Subcutaneous adipose tissue (tissue), 4 donors: ENCODE results near the gene CYP11A1. TPM values are rescaled to one million over a fixed set of nuclear protein-coding genes. Genes with fewer than 3 reads are reported as not detected.

Experiments used
- total RNA-seq, 4 donors: library from RNA; depleted of rRNA; stranded (reverse); fragments of >200 nt; gene quantifications; one replicate each; pipeline ENCODE4 v1.1.0, GENCODE V29; 2016
- TF ChIP-seq, protein P1 (sequence below): fragments of 450-650 bp; IDR thresholded peaks from one replicate; pipeline ENCODE4 v1.5.1; 2016; ENCODE audit warnings: low read depth, mild to moderate bottlenecking, control low read depth, antibody characterized with exemption, moderate library complexity

The CYP11A1 gene
- total RNA-seq, 4 donors from 2014 or later = 1.6 to 3.6 (median 2.5) TPM

DNA sequence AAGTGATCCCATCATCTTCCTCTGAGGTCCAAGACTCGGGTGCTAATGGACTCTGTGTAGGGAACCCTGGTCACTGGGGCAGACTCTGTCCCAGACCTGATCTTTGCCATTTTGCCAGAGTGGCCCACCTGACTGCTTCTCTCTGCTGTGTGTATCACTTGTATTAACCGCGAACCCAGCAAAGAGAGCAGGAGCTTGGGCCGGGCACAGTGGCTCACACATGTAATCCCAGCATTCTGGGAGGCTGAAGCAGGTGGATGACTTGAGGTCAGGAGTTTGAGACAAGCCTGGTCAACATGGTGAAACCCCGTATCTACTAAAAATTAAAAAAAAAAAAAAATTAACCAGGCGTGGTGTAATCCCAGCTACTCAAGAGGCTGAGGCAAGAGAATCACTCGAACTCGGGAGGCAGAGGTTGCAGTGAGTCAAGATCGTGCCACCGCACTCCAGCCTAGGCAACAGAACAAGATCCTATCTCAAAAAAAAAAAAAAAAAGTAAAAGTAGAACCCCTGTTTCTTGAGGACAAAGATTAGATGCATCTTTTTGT, 32.9 kb upstream of the CYP11A1 start:
- TF ChIP-seq, protein P1, sequence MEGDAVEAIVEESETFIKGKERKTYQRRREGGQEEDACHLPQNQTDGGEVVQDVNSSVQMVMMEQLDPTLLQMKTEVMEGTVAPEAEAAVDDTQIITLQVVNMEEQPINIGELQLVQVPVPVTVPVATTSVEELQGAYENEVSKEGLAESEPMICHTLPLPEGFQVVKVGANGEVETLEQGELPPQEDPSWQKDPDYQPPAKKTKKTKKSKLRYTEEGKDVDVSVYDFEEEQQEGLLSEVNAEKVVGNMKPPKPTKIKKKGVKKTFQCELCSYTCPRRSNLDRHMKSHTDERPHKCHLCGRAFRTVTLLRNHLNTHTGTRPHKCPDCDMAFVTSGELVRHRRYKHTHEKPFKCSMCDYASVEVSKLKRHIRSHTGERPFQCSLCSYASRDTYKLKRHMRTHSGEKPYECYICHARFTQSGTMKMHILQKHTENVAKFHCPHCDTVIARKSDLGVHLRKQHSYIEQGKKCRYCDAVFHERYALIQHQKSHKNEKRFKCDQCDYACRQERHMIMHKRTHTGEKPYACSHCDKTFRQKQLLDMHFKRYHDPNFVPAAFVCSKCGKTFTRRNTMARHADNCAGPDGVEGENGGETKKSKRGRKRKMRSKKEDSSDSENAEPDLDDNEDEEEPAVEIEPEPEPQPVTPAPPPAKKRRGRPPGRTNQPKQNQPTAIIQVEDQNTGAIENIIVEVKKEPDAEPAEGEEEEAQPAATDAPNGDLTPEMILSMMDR = no peak

DNA sequence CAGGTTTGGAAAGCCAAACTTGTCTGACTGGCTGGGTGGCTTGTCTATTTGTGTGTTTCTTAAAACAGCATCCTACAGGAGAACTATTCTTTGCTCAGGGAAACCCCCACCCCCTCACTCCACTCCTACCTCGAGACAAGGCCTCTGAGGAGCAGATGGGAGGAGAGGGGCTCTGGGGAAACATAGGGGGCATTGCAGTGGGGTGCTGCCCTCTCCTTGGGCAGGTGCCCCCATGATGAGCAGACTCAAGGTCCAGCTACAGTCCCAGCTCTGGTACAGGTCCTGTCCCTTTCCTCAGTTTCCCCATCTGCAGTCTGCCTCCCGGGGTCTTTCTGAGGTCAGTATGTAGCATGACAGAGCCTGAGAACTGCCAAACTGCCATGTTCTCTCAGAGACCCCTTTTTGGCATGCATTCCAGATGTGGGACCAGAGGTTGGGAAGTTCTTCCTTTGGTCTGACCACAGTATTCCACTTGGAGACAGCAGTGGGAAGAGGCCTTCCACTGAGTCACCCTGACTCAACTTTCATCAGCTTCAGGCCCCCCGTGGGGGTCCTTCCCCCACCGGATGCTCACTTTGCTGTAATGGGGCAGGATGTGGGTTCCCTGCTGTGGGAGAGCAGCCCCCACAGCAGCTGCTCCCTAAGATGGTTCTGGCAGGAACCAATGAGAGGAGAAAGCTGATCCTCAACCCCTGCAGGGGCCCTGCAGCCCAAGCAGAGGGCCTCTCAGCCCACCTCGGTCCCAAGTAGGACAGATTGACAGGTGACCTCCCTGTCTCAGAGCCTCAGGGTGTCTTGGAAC, 32.3 kb upstream of the CYP11A1 start:
- TF ChIP-seq, protein P1 = no peak

DNA sequence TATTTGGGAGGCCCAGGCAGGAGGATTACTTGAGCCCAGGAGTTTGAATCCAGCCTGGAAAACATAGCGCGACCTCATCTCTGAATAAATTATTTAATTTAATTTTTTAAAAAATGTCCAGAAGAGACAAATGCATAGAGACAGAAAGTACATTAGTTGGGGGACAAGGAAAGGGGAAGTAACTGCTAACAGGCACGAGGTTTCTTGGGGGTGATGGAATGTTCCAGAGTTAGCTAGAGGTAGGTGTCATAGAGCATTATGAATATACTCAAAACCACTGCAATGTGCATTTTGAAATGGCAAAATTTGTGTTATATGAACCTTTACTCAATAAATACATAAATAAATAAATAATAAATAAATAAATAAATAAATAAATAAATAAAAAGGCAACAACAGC, 31.7 kb upstream of the CYP11A1 start:
- TF ChIP-seq, protein P1 = no peak

DNA sequence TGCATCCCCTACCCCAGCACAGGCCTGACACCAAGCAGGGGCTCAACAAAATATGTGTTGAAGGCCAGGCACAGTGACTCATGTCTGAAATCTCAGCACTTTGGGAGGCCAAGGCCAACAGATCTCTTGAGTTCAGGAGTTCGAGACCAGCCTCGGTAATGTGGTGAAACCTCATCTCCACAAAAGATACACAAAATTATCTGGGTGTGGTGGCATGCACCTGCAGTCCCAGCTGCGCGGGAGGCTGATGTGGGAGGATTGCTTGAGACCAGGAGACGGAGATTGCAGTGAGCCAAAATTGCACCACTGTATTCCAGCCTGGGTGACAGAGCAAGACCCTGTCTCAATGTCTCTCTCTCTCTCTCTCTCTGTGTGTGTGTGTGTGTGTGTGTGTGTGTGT, 30.7 kb upstream of the CYP11A1 start:
- TF ChIP-seq, protein P1 = no peak

DNA sequence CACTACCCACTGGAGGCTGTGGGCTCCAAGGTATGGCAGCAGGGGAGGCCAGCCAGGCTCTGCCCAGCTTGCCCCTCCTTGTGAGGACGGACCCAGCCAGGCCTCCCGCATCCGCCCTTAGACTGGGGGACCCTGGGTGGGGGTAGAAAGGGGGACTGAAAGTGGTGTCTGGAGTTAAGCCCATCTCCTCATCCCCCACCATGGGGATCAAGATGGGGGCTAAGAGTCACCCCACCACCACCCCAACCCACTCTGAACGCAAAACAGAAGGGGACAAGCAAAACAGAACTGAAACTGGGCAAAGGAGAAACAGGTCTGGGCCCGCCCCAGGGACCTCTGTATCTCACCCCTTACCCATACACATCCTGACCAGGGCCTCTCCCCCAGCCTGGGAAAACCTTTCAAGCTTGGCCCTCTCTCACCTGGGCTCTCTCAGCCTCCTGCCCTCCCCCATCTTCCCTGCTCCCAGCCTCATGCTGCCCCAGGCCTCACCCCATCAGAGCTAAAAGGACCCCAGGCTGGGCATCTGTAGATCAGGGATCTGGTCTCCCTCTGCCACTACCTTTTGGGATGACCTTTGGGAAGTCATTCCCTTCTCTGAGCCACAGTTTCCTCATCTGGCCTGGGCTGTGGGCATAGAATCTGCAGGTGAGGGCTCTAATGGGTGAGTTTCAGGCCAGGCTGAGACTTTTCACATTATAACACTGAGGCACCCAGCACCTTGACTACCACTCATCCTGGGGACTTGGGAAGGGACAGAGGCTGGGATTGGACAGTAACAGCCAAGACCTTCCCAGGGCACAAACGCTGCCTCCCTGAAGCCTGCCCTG, 30.0 kb upstream of the CYP11A1 start:
- TF ChIP-seq, protein P1 = no peak

DNA sequence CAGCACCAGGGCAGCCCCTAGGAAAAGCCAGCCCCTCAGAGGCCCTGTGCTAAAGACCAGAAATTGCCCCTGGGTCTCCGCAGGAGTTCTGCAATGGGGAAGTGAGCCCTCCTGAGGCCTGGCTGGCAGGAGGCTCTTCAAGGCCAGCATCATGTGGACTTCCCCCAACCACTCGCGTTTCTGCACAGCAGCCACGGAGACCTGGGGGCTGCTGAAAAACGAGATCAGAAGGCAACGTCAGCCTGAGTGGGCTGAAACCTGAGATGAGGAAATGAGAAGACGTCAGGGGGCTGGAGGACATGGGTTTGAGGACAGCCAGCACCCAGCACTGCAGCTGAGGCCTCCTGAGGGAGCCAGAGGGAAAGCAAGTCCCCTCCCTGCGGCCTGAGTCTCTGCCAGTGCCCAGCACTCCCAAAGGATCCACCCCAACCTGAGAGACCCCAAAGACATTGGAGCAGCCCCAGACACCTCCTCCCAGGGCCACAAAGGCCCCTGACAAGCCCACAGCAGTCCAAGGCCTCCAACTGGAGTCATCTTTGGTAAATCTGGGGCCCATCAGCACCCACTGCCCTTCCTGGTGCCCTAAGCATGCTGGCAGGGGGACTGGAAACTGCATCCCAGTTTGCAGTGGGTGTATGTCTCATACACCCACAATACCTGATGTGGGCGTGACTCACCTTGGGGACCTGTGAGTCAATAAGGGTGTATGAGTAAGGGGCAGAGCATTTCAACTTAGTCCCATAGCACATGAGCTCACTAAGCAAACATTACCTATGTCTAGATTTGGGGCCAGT, 29.2 kb upstream of the CYP11A1 start:
- TF ChIP-seq, protein P1 = no peak
